ENCODE data around the gene SLC40A1.
A peak's percentile ranks its signal among the peaks of the same experiment; 100 is the strongest.
"Not testable (repeated sequence)": the region's sequence is repeated elsewhere in the genome, so short reads cannot be mapped to it uniquely, and the experiment has no call there.

The SLC40A1 gene, protein sequence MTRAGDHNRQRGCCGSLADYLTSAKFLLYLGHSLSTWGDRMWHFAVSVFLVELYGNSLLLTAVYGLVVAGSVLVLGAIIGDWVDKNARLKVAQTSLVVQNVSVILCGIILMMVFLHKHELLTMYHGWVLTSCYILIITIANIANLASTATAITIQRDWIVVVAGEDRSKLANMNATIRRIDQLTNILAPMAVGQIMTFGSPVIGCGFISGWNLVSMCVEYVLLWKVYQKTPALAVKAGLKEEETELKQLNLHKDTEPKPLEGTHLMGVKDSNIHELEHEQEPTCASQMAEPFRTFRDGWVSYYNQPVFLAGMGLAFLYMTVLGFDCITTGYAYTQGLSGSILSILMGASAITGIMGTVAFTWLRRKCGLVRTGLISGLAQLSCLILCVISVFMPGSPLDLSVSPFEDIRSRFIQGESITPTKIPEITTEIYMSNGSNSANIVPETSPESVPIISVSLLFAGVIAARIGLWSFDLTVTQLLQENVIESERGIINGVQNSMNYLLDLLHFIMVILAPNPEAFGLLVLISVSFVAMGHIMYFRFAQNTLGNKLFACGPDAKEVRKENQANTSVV

DNA sequence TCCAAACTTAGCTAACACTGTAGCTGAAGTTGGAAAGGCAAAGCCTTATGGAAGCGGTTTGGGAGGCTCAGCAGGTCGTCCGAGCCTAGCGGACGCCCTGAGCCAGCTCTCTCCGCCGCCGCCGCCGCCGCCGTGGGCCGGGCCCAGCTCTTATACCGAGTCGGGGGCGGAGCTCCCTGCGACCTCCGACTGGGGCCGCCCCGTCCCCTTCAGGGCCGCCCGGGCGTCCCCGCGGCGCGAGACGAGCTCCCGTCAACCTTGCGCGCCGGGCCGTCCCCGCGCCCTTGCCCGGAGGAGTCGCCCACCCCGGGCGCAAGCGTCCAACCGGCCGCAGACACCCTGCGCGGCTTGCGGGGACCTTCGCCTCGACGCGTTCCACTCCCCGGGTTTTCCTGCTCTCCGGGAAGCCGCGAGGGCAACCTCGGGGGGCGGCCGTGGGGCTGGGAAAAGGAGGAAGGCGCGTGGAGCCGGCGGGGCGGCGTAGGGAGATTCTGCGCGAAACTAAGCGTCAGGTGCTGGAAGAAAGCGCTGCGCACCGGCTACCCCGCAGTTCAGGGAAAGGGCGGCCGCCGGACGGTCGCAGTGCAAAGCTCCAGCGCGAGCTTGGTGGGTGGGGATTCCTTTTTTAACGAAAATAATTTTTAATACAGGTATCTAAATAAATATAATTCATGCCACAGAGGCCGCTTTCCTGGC, at the start of gene SLC40A1:
TSS of gene SLC40A1 (minus strand) at position 129 of the 696 bp plus-strand sequence. CDS start 326 bp downstream, outside the sequence.
- DNase-seq, result peak; percentile 46

DNA sequence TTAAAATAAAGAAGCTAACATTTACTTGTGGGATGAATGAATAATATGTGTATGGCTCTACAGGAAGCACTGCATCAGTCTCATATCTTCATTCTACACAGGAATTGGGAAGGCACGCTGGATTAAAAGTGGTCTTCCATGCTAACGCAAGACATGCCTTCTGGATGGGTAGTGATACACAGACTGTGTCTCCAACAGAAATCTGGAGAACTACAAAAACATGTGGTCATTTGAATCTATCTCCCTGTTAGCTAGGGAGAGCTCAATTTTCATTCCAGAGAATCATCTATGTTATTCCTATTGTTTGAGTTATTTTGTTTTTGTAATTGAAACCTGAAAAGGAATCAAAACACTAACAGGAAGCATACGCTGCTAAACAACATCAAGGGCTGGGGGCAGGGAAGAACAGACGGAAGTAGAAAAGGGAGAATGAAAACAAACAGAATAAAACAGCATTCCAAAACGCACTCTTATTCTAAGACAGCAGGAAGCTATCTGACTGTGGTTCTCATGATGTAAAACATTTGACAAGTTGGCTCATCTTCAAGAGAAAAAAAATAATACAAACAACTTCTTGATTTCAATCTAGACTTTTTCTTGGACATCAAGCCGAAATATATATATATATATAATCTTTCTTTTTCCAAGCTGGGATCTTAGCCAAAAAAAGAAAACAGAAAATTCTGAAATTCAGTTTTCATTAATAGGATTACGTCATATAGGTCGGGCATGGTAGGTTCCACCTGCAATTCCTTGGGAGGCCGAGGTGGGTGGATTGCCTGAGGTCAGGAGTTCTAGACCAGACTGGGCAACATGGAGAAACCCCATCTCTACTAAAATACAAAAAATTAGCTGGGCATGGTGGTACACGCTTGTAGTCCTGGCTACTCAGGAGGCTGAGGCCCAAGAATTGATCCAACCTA, 49.2 kb upstream of the SLC40A1 start:
- DNase-seq, result no peak

DNA sequence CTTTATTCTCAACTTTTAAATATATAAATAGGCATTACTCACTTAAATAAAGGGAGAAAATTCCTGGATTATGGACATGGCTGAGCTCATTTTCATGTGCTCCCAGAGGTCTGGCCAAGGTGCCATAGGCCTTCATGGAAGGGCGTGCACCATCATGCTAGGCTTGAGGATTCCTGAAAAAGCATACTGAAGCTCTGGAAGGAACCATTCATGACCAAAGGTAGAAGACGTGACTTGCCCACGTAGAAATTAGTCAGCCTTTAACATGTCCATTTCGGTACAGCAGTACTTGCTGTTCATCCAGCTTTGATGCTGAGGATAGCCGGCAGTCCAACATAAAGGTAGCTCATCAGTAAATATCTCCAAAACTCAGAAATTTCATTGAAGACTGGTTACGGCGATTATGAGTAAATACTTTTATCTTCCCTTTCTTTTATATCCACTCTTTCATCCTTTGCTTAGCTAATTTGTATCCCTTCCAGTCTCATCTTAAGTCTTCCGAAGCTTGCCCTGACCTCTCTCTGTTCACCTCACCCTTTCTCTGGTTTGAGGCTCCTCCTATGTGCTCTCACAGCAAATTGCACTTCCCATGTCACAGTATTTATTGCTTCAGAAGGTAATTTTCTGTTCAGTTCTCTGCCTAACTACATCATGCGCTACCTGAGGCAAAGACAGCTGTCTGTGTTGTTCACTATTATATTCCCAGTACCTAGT, 48.4 kb upstream of the SLC40A1 start:
- no peak for DNase-seq

DNA sequence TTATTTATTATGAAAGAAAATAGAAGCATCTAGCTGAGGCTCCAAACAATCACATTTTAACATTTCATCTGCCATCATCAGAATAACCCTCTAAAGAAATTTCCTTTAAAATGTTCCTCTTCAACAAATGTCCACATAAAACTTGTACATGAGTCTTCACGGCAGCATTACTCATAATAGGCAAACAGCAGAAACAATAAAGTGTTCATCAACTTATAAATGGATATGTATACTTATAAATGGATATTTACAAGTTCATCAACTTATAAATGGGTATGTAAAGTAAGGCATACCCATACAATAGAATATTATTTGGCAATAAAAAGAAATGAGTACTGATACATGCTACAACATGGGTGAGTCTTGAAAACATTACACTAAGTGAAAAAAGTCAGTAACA, 47.2 kb upstream of the SLC40A1 start:
- DNase-seq, result no peak

DNA sequence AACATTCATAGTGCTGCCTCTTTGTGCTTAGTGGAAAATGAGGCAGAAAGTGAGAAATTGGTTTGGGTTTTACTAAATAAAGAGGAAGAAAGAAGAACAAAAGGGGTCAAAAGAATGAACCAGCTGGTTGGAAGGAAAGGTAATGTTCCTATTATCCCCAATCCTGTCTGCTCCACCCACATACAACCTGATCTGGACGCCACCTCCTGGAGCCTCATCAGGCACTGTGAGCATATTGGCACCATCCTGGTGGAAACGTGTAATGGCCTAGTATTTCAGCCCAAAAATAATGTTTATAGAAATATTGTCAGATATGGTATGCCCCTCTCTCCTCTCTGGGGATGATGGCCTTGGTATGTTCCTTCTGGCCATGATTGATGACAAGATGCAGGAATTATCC, 45.0 kb upstream of the SLC40A1 start:
- DNase-seq, result no peak

DNA sequence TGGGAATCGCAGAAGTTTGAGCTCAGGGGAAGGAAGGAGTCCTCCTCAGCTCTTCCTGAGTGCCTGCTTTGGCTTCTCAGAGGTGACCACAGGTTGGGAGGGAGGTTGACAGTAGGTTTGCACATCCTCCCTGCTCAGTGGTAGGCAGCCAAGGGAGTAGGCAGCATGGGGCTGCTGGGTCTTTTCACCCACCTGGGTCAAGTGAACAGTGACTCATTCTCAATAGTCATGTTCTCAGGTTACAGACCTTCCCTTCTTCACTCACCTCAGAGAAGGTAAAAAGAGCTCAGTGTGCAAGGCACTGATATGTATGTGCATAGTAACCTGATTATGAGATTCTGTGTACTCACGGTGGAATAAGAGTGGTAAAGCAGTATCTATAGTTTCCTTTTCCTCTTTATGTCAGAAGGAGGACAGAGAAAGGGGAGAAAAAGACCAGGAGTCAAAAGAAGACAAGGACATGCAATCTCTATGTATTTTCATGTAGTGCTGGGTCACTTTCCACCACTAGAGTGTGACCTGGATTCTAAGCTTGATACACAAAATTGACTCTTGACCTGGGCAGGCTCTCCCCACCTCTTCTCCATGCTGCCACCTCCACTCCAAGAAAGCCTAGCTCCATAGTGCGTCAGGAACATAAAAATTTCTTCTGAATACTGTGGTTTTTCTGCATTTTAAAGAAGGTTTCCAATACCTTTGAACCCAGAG, 44.2 kb upstream of the SLC40A1 start:
- DNase-seq, result no peak

DNA sequence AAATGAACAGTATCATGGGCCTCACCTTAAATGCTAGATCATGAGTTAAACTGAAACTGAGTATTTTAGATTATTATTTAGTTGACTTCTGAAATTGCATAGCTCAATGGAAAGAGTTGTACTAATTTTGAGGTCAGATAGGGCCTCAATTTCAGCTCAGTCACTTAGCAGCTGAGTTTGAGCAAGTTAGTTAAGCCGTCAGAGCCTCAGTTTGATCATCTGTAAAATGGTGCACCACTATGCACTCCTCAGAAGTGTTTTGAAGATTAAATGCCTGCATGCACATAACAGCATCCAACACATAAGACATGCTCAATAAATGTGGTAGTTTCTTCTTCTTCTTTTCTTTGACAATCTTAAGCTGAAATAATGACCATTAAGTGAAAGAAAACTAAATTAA, 42.5 kb upstream of the SLC40A1 start:
- DNase-seq, result no peak

DNA sequence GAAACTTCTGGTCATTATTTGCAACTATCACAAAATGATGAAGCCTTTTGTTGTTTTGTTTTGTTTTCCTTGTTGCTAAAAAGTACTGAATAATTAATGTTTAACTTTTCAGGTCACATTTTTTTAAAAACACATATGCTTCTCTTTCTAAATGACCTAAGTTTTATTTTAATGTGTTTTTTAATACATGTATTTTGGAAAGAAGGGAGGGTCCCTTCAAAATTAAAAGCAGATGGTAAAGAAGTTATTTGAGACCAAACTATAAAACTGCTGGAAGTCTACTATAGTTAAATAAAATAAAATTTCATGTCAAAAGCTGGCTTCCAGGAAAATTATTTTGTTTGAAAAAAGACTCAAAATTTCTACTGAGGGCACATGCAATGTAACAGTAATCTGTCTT, 41.2 kb upstream of the SLC40A1 start:
- no peak for DNase-seq

DNA sequence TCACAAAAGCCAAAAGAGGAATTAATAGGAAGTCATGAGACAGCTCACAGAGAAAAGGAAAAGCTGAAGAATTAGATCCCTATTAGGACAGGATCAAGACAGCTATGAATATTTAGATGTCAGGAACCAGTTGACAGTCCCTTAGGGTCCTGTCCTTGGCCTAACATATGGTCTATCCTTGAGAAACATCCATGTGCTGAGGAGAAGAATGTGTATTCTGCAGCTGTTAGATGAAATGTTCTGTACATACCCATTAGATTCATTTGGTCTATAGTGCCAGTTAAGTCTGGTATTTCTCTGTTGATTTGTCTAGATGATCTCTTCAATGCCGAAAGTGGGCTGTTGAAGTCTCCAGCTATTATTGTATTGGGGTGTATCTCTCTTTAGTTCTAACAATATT, 37.6 kb upstream of the SLC40A1 start:
- DNase-seq, result no peak

DNA sequence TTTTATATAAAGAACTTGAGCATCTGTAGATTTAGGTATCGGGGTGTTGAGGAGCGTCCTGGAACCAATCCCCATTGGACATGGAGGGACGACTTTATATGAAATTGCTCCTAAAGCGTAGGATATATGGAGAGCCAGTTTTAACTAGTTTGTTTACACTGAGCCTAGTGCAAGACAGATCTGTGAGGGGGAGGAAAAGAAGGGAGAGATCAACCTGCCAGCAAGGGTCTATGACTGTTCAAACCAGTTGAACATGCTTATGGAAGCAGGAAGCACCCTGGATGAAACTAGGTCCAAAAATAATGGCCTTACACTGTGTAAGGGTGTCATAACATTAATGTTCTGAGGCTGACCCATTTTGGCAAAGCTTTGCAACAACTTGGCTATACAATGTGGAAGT, 34.0 kb upstream of the SLC40A1 start:
- DNase-seq, result no peak

DNA sequence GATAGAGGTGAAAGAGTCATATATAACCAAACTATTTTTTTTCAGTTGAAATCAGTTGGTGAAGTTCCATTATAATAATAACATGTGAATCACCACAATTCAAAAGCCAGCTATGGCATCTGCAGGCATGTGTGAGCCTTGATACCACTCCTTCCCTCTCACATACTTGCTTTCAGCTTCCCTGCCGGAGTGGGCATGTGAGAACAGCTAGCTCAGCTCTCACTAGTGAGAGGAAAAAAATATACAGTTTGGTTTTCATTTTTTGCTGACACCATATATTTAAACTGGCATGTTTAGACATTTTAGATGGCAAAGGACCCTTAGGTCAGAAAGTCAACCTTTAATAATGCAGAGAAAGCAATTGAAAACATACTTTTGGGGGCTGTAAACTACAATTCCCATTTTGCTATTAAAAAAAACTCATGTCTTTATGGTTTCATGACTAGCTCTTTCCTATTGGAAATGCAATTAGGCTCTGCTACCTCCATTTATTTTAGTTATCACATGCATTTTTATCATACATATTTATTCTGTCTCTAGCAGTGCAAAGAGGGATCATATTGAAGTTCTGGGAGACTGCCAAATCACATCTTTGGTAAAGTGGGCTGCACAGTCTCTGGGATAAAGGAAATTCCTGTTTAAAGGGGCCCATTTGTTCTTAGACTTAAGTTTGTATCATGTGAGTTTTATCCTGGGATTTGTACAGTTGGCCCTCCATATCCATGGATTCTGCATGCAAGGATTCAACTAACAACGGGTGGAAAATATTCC, 33.2 kb upstream of the SLC40A1 start:
- no peak for DNase-seq

DNA sequence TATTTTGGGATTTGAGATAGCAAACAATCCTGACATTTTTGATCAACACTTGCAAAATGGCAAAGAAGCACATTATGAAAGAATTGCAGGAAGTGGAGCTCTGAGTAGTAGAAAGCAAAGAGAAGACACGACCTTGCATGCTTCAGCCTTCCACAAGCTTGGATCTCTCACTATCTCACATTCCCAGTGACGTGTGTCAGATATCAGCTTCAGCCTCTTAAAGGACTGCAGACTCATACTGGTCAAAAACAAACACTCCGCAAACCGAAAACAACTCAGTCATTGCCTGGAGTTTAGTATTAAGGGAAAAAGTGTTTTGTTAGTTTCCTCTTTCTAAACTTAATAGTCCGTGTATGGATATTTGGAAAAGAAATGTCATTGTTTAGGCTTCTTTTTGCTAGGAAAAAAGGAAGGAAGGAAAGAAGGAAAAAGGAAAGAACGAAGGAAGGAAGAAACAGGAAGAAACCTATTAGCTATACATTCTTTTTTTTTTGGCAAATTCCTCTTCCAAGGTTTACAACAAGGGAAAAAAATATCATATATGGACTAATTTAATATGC, 32.6 kb upstream of the SLC40A1 start:
- DNase-seq, result peak; percentile 51

DNA sequence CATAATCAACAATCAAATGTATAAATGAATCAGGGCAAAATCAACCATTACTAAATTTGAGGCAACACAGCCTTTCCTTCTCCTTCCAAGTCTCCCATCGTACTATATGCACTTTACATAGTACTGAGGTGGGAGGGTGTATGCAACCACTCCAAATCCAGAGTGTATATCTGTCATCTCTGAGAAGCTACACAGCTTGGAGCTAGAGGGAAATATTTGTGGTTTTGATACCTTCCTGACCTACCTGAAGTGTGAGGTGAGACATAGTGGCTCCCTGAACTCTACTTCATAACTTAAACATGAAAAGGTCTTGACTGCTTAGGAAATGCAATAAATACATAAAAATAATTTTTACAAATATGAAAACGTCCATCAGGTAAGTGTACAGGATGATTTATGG, 30.1 kb upstream of the SLC40A1 start:
- no peak for DNase-seq

DNA sequence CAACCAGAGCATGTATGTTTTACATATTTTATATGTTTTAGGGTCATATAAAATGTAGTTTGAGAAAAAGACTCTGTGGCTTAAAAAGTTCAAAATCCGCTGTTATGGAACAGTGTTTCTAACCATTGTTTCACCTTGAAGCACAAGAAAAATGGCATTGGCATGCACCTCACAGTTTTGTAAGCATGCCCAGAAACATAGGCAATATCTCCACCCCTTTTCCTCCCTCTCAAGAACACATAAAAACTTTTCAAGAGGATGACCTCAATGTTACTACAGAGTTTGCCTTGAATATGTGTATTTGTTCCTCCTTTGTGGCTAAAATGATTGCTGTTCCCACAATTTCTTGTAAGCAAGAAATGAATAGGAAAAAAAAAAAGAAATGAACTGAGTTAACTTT, 29.3 kb upstream of the SLC40A1 start:
- no peak for DNase-seq

DNA sequence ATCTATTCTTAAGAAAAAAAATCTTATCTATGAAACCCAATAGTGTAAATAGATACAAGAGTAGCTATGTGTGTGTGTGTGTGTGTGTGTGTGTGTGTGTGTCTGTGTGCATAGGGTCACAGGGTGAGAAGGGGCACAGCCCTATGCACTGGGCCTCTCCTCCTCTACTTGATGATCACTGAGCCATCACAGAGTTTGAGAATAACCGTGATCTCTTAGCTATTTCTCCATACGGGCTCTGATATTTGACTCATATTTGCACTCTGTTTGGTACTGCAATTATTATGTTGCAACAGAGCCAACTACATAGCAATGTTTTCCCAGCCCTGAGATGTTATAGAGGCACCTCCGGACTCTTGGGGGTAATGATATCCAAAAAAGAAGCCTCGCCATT, 28.8 kb upstream of the SLC40A1 start:
- no peak for DNase-seq

DNA sequence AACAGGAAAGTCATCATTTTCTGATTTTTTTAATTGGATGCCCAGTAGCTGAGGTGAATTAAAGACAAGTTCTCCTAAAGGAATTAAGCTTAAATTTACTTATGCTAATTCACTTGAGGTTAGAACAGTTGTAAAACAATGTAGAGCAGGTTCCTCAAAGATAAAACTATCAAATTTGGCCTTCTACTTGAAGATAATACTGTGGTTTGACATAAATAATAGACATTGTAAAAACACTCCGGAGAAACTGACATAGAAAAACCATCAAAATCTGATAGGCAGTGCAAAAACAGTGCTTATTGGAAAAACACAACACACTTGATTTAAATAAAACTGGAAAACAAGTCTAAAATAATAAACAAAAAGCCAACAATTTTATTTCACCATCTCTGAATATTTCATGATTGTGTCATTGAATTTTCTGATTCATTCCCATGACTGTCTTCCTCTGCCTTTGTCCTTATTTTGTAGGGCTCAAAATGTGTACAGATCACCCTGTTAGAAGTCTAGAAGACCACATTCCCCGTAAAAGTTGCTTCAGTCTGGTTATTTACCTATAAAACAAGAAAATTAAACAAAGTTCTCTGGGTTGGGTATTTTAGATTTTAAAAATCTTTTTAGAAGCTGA, 28.3 kb upstream of the SLC40A1 start:
- DNase-seq, result no peak

DNA sequence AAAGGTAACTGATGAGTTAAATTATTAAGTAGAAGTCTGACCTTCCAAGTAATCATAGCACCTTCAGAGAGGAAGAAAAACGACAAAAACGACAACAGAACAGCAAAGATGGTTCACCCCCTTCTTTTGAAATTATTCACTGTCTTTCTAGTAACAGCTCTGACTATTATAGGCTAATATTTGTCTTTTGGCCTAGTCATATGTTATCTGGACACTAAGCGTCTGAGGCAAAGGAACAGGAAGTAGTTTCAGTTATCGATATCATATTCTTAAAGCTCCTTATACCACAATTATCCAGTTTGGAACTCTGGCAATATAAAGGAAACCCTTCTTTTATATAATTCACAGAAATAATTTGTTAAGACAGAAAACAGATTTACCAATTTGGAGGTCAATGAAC, 27.6 kb upstream of the SLC40A1 start:
- no peak for DNase-seq

DNA sequence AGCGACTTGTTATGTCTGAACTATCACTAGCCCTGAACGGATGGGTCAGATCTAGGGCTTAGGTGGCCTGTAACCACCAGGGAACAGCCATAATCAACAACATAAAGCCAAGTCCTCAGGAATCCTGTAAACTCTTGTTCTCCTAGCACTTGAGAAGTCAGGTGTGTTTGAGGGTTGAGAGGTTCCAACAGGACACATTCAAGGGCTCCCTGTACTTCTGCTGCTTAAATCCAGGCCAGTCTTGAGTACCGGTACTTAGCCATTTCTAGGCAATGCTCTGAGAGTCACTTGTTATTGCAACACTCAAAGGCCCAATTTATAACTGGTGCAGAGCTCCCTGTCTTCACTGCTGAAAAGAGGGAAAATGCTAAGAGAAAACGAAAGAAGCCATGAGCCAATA, 21.6 kb upstream of the SLC40A1 start:
- DNase-seq, result no peak

DNA sequence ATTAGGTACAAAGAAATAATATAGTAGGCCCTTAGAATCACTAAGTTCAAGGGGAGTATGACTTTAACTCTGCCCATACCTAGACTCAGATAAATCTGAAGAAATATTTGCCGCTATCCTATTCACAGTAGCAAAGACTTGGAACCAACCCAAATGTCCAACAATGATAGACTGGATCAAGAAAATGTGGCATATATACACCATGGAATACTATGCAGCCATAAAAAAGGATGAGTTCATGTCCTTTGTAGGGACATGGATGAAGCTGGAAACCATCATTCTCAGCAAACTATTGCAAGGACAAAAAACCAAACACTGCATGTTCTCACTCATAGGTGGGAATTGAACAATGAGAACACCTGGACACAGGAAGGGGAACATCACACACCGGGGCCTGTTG, 21.1 kb upstream of the SLC40A1 start:
- not testable (repeated sequence) for DNase-seq

DNA sequence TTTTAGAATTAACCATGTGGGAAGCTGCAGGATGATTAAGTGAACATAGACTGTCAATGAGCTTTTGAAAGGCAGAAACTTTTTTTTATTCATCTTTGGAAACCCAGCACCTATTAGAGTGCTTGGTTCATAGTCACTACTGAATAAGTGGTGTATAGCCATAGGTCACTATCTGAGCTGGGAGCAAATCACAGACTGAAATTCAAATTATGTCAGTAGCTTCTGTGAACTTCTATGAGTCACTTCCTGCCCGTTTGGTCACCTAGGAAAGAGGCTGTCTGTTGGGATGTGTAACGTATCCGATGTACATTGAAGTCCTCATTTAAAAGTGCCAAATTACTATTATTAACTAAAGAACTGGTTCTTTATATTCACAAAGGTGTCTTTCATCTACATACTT, 20.5 kb upstream of the SLC40A1 start:
- no peak for DNase-seq
